HEK293 (cell line): ENCODE data around the gene UFC1.

ENCODE experiments used
- ATF2 ChIP-seq: fragments of 450-650 bp; formaldehyde crosslinking; IDR thresholded peaks from 2 replicates; pipeline ENCODE4 v1.5.1; 2016; ENCODE audit warnings: missing biosample characterization, missing genetic modification characterization, low read depth
- BCL6B ChIP-seq: fragments of 450-650 bp; formaldehyde crosslinking; IDR thresholded peaks from 2 replicates; pipeline ENCODE4 v1.5.1; 2017; ENCODE audit warnings: missing biosample characterization, missing genetic modification characterization
- GLIS1 ChIP-seq: fragments of 450-650 bp; formaldehyde crosslinking; IDR thresholded peaks from 2 replicates; pipeline ENCODE4 v1.5.1; 2016; ENCODE audit warnings: missing biosample characterization, missing genetic modification characterization
- KLF16 ChIP-seq: fragments of 450-650 bp; formaldehyde crosslinking; IDR thresholded peaks from 2 replicates; pipeline ENCODE4 v1.5.1; 2017; ENCODE audit warnings: missing biosample characterization, missing genetic modification characterization
- KLF8 ChIP-seq: fragments of 450-650 bp; formaldehyde crosslinking; IDR thresholded peaks from 2 replicates; pipeline ENCODE4 v1.5.1; 2016; ENCODE audit warnings: missing biosample characterization, missing genetic modification characterization
- MZF1 ChIP-seq: fragments of 450-650 bp; formaldehyde crosslinking; IDR thresholded peaks from 2 replicates; pipeline ENCODE4 v1.5.1; 2017; ENCODE audit warnings: missing biosample characterization, missing genetic modification characterization, borderline replicate concordance
- PRDM1 ChIP-seq: fragments of 450-650 bp; formaldehyde crosslinking; IDR thresholded peaks from 2 replicates; pipeline ENCODE4; 2016; ENCODE audit warnings: missing biosample characterization, missing genetic modification characterization
- YY1 ChIP-seq: fragments of 450-650 bp; formaldehyde crosslinking; IDR thresholded peaks from 2 replicates; pipeline ENCODE4 v1.5.1; 2018; ENCODE audit warnings: missing biosample characterization, missing genetic modification characterization
- ZBTB10 ChIP-seq: fragments of 450-650 bp; formaldehyde crosslinking; IDR thresholded peaks from 2 replicates; pipeline ENCODE4 v1.5.1; 2016; ENCODE audit warnings: missing biosample characterization, missing genetic modification characterization
- ZBTB26 ChIP-seq: fragments of 450-650 bp; formaldehyde crosslinking; optimal IDR thresholded peaks from 2 replicates; pipeline ENCODE3; 2016; ENCODE audit warnings: missing biosample characterization, mild to moderate bottlenecking, missing genetic modification characterization
- ZBTB44 ChIP-seq: fragments of 450-650 bp; IDR thresholded peaks from 2 replicates; pipeline ENCODE4 v1.5.1; 2018; ENCODE audit warnings: missing biosample characterization, mild to moderate bottlenecking, missing genetic modification characterization
- ZFP69B ChIP-seq: fragments of 450-650 bp; formaldehyde crosslinking; IDR thresholded peaks from 2 replicates; pipeline ENCODE4 v1.5.1; 2016; ENCODE audit warnings: missing biosample characterization, missing genetic modification characterization
- ZNF114 ChIP-seq: fragments of 450-650 bp; formaldehyde crosslinking; IDR thresholded peaks from 2 replicates; pipeline ENCODE4 v1.5.0; 2017; ENCODE audit warnings: missing biosample characterization, missing genetic modification characterization
- ZNF133 ChIP-seq: fragments of 450-650 bp; formaldehyde crosslinking; IDR thresholded peaks from 2 replicates; pipeline ENCODE4 v1.5.1; 2016; ENCODE audit warnings: missing biosample characterization, missing genetic modification characterization
- ZNF140 ChIP-seq: fragments of 450-650 bp; formaldehyde crosslinking; IDR thresholded peaks from 2 replicates; pipeline ENCODE4 v1.5.1; 2016; ENCODE audit warnings: missing biosample characterization, missing genetic modification characterization
- ZNF223 ChIP-seq: fragments of 450-650 bp; formaldehyde crosslinking; IDR thresholded peaks from 2 replicates; pipeline ENCODE4 v1.5.1; 2016; ENCODE audit warnings: missing biosample characterization, missing genetic modification characterization
- ZNF23 ChIP-seq: fragments of 450-650 bp; formaldehyde crosslinking; IDR thresholded peaks from 2 replicates; pipeline ENCODE4 v1.5.1; 2016; ENCODE audit warnings: missing biosample characterization, missing genetic modification characterization, borderline replicate concordance
- ZNF24 ChIP-seq: fragments of 450-650 bp; formaldehyde crosslinking; IDR thresholded peaks from 2 replicates; pipeline ENCODE4 v1.5.1; 2016; ENCODE audit warnings: missing biosample characterization, missing genetic modification characterization
- ZNF354C ChIP-seq: fragments of 450-650 bp; formaldehyde crosslinking; IDR thresholded peaks from 2 replicates; pipeline ENCODE4 v1.5.1; 2016; ENCODE audit warnings: missing biosample characterization, missing genetic modification characterization, low read depth, borderline replicate concordance
- ZNF362 ChIP-seq: fragments of 450-650 bp; formaldehyde crosslinking; IDR thresholded peaks from 2 replicates; pipeline ENCODE4 v1.5.1; 2016; ENCODE audit warnings: missing biosample characterization, missing genetic modification characterization
- ZNF366 ChIP-seq: fragments of 450-650 bp; formaldehyde crosslinking; conservative IDR thresholded peaks from 2 replicates; pipeline ENCODE4 v1.5.1; 2016; ENCODE audit warnings: missing biosample characterization, missing genetic modification characterization
- ZNF37A ChIP-seq: fragments of 450-650 bp; IDR thresholded peaks from 2 replicates; pipeline ENCODE4 v1.5.1; 2018; ENCODE audit warnings: missing biosample characterization, missing genetic modification characterization
- ZNF530 ChIP-seq: fragments of 450-650 bp; formaldehyde crosslinking; IDR thresholded peaks from 2 replicates; pipeline ENCODE4 v1.5.1; 2016; ENCODE audit warnings: low read depth, missing biosample characterization, missing genetic modification characterization
- ZNF623 ChIP-seq: fragments of 450-650 bp; formaldehyde crosslinking; IDR thresholded peaks from 2 replicates; pipeline ENCODE4 v1.5.1; 2016; ENCODE audit warnings: missing biosample characterization, missing genetic modification characterization
- ZNF629 ChIP-seq: fragments of 450-650 bp; formaldehyde crosslinking; IDR thresholded peaks from 2 replicates; pipeline ENCODE4 v1.5.1; 2017; ENCODE audit warnings: missing biosample characterization, missing genetic modification characterization
- ZNF692 ChIP-seq: fragments of 450-650 bp; formaldehyde crosslinking; IDR thresholded peaks from 2 replicates; pipeline ENCODE4 v1.5.1; 2016; ENCODE audit warnings: missing biosample characterization, missing genetic modification characterization
- ZNF76 ChIP-seq: fragments of 450-650 bp; formaldehyde crosslinking; IDR thresholded peaks from 2 replicates; pipeline ENCODE4; 2016; ENCODE audit warnings: low read depth, missing biosample characterization, missing genetic modification characterization, borderline replicate concordance
- ZSCAN30 ChIP-seq: fragments of 450-650 bp; IDR thresholded peaks from 2 replicates; pipeline ENCODE4 v1.5.1; 2018; ENCODE audit warnings: missing biosample characterization, mild to moderate bottlenecking, missing genetic modification characterization, moderate library complexity

UFC1 gene

GRCh38 chr1:161132410-161133219, 21.2 kb upstream of the UFC1 start, which contains the start of gene DEDD (continued):
- TF ChIP-seq ATF2 (tag by site-specific recombination), result no peak
- peak; percentile 99 for TF ChIP-seq ZSCAN30 (tag by site-specific recombination)
- TF ChIP-seq ZBTB10 (tag by site-specific recombination), result 0 out of 2 replicates have a peak, but pooled peaks have one; percentile 5
- peak; percentile 21; the same call in 1 of the 2 replicates for TF ChIP-seq ZNF629 (tag by site-specific recombination)
- no peak for TF ChIP-seq ZNF223
- TF ChIP-seq ZBTB26, result peak; percentile 24
- TF ChIP-seq KLF8 (tag by site-specific recombination), result peak; percentile 54
- peak; percentile 99 for TF ChIP-seq YY1 (tag by site-specific recombination)
- TF ChIP-seq ZFP69B (tag by site-specific recombination), result no peak
- no peak for TF ChIP-seq ZNF623 (tag by site-specific recombination)
- peak; percentile 81 for TF ChIP-seq ZBTB44
- peak; percentile 18; the same call in 1 of the 2 replicates for TF ChIP-seq GLIS1 (tag by site-specific recombination)
- no peak for TF ChIP-seq ZNF23 (tag by site-specific recombination)
- peak; percentile 94 for TF ChIP-seq ZNF24 (tag by site-specific recombination)
- TF ChIP-seq PRDM1, result 0 out of 2 replicates have a peak, but pooled peaks have one; percentile 44
- TF ChIP-seq ZNF530, result no peak
- TF ChIP-seq ZNF76, result peak; percentile 94
- TF ChIP-seq ZNF354C (tag by site-specific recombination), result no peak
- no peak; the same call in 1 of the 2 replicates for TF ChIP-seq MZF1 (tag by site-specific recombination)
- TF ChIP-seq ZNF133 (tag by site-specific recombination), result no peak
- peak; percentile 47; the same call in 1 of the 2 replicates for TF ChIP-seq ZNF366 (tag by site-specific recombination)
- TF ChIP-seq ZNF362 (tag by site-specific recombination), result no peak
- TF ChIP-seq ZNF114 (tag by site-specific recombination), result no peak
- TF ChIP-seq BCL6B (tag by site-specific recombination), result no peak
- peak; percentile 61; the same call in 1 of the 2 replicates for TF ChIP-seq ZNF692
- no peak for TF ChIP-seq ZNF140
- no peak for TF ChIP-seq ZNF37A (tag by site-specific recombination)
- 0 out of 2 replicates have a peak, but pooled peaks have one; percentile 40 for TF ChIP-seq KLF16 (tag by site-specific recombination)
